ENCODE measurements around the gene RINT1.

DNA sequence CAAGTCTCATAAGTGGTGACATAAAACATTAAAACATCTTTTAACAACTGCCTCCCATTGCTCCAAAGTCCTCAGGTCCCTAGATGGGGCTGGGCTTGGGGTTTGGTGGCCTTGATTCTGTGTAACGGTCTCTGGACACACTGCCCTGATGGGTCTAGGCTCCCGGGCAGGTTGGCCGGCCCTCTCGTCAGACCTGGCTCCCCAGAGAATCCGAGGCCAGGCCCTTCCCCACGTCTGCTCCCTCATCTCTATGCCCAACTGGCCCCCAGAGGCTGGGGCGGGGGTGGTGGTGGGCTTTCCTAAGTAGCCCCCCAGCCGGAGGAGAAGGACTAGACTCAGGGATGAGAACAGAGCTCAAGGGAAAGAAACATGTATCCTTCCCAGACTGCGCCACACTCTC, 80.8 kb downstream of the RINT1 start:
- TF ChIP-seq FOXA1 (IDR thresholded peaks at IDR 0.05) (no peak), BHLHE40 (IDR thresholded peaks at IDR 0.05; ENCODE audit: borderline replicate concordance) (no peak), HDGF (IDR thresholded peaks at IDR 0.05; ENCODE audit: borderline replicate concordance) (no peak), ELF4 (IDR thresholded peaks at IDR 0.05) (no peak), ARNT (IDR thresholded peaks at IDR 0.05) (no peak), TARDBP (IDR thresholded peaks at IDR 0.05) (no peak), ZNF384 (IDR thresholded peaks at IDR 0.05) (no peak), NFRKB (IDR thresholded peaks at IDR 0.05) (no peak), SUZ12 (IDR thresholded peaks at IDR 0.05) (no peak), SP1 (IDR thresholded peaks at IDR 0.05) (no peak)

All from HEK293T (cell line).